ENCODE measurements around the gene CDH23. TPM values are rescaled to one million over a fixed set of nuclear protein-coding genes. Genes with fewer than 3 reads are reported as not detected.

The CDH23 gene
- total RNA-seq, 2 donors from 2014 or later, result 3.9 to 4.4 TPM

DNA sequence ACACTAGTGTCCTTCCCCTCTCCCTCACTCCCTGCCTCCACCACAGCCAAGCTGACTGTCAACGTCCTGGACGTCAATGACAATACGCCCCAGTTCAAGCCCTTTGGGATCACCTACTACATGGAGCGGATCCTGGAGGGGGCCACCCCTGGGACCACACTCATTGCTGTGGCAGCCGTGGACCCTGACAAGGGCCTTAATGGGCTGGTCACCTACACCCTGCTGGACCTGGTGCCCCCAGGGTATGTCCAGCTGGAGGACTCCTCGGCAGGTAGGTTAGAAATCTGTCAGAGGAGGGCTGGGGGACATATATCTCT lies 401.5 kb downstream of the CDH23 start:
- Histone ChIP-seq H3K27ac (no peak overlapping the region), H3K4me3 (no peak overlapping the region), H3K4me1 (no peaks in the 10 kb centered on the region), H3K36me3 (no peaks in the 10 kb centered on the region), H3K9me3 (no peaks in the 10 kb centered on the region), H3K27me3 (no peaks in the 10 kb centered on the region)
- TF ChIP-seq, protein P1, sequence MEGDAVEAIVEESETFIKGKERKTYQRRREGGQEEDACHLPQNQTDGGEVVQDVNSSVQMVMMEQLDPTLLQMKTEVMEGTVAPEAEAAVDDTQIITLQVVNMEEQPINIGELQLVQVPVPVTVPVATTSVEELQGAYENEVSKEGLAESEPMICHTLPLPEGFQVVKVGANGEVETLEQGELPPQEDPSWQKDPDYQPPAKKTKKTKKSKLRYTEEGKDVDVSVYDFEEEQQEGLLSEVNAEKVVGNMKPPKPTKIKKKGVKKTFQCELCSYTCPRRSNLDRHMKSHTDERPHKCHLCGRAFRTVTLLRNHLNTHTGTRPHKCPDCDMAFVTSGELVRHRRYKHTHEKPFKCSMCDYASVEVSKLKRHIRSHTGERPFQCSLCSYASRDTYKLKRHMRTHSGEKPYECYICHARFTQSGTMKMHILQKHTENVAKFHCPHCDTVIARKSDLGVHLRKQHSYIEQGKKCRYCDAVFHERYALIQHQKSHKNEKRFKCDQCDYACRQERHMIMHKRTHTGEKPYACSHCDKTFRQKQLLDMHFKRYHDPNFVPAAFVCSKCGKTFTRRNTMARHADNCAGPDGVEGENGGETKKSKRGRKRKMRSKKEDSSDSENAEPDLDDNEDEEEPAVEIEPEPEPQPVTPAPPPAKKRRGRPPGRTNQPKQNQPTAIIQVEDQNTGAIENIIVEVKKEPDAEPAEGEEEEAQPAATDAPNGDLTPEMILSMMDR (IDR thresholded peaks at IDR 0.05), result no peak
- DNase-seq (ENCODE audit: low spot score), result no peak

DNA sequence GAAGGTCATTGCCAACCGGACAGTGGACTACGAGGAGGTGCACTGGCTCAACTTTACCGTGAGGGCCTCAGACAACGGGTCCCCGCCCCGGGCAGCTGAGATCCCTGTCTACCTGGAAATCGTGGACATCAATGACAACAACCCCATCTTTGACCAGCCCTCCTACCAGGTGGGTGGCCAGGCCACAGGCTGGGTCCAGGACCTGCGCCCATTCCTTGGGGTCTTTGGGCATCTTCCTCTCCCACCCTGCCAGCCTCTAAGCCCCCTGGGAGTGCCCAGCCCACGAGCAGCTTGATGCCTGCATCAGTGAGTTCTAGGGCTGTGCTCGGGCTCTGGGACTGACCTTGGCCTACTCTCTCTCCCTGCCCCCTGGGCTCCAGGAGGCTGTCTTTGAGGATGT lies 402.4 kb downstream of the CDH23 start:
- TF ChIP-seq, protein P1 (IDR thresholded peaks at IDR 0.05), result no peak
- Histone ChIP-seq H3K27me3 (no peaks in the 10 kb centered on the region), H3K4me3 (no peak overlapping the region), H3K36me3 (no peaks in the 10 kb centered on the region), H3K4me1 (no peaks in the 10 kb centered on the region), H3K9me3 (no peaks in the 10 kb centered on the region), H3K27ac (no peak overlapping the region)
- no peak for DNase-seq (ENCODE audit: low spot score)

DNA sequence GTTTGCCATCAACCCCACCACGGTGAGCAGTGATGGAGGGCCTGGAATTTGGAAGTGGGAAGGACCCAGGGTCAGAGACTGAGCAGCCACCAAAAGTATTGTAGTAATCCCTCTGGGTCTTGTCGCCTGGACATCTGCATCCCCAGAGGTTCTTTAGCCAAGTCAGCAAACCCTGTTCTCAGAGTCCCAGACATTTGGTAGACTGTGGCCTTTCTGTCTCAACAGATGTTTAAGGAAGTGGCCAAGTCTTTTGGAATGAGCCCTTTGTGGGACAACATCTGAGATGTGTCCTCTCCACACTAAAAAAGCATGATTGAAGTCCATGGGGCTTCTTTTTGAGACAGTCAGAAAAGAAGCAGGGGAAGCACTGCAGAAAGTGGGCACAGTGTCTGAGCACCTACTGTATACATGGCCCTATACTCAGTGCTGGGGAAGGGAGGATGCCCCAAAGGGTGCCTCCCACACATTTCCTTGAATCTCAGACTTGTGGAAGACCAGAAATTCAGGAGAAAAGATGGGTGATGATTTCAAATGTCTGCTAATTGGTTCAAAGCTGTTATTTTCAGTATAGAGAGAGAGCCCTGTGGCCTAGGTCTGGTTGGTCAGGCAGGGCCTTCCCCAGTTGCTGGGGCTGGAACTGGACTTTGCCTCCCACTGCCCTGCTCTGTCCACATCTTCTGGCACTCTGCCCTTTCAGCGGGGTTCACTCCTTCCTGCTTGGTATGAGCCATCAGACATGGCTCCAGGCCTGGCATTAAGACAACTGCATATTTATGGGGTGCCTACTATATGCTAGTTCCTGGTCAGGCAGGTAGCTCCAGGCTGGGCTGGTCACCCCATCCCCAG lies 403.1 kb downstream of the CDH23 start:
- no peak for DNase-seq (ENCODE audit: low spot score)
- Histone ChIP-seq H3K27ac (no peak overlapping the region), H3K9me3 (no peaks in the 10 kb centered on the region), H3K4me3 (no peak overlapping the region), H3K4me1 (no peaks in the 10 kb centered on the region), H3K36me3 (no peaks in the 10 kb centered on the region), H3K27me3 (no peaks in the 10 kb centered on the region)
- TF ChIP-seq, protein P1 (IDR thresholded peaks at IDR 0.05), result no peak

DNA sequence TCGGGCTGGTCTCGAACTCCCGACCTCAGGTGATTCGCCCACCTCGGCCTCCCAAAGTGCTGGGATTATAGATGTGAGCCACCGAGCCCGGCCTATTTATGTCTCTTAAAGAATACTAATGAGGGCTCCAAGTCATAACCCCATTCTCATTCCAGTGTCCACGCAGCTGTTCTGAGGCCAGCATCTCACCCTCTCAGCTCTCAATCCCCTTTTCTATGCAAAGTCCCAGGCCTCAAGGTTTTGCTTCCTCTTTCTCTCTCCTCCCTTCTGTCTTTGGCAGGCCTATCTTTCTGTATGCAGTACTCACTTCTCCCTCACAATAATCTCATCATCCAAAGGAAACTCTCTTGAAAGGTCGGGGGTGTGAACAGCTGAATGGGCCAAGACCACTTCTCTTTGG lies 404.6 kb downstream of the CDH23 start:
- H3K4me1 ChIP-seq, result no peaks in the 10 kb centered on the region
- no peak overlapping the region for H3K27ac ChIP-seq
- no peaks in the 10 kb centered on the region for H3K27me3 ChIP-seq
- H3K9me3 ChIP-seq, result no peaks in the 10 kb centered on the region
- TF ChIP-seq, protein P1 (IDR thresholded peaks at IDR 0.05), result no peak
- no peaks in the 10 kb centered on the region for H3K36me3 ChIP-seq
- DNase-seq (ENCODE audit: low spot score), result no peak
- H3K4me3 ChIP-seq, result no peak overlapping the region

DNA sequence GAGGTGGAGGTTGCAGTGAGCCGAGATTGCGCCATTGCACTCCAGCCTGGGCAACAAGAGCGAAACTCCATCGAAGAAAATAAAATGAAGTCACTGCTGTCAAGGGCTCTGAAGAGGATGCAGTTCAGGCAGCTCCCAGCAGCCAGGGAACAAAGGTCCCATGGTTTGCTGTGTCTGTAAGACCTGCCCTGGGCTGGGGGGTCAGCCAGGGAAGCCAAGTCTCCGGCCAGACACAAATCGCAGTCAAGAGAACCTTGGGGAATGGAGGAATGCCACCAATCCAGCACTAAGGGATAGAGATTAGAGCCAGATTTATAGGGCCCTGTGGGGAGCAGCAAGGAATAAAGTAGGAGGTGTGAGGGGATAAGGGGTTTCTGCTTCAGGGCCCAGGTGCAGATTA lies 405.5 kb downstream of the CDH23 start:
- no peaks in the 10 kb centered on the region for H3K36me3 ChIP-seq
- no peaks in the 10 kb centered on the region for H3K9me3 ChIP-seq
- H3K27me3 ChIP-seq, result no peaks in the 10 kb centered on the region
- TF ChIP-seq, protein P1 (IDR thresholded peaks at IDR 0.05), result no peak
- DNase-seq (ENCODE audit: low spot score), result no peak
- H3K4me1 ChIP-seq, result no peaks in the 10 kb centered on the region
- no peak overlapping the region for H3K27ac ChIP-seq
- H3K4me3 ChIP-seq, result no peak overlapping the region

Measured in right atrium auricular region (tissue), 2 donors.